K562 (cell line): ENCODE measurements around the gene SLC30A4. TPM values are rescaled to one million over a fixed set of nuclear protein-coding genes. Genes with fewer than 3 reads are reported as not detected.

Source experiments
- ATAC-seq: fragments of 200-7000 bp; cut with Tn5 transposase; 3 replicates; pipeline ENCODE4 v1.9.1; 2020; ENCODE audit warnings: moderate library complexity
- BruUV-seq: library from RNA; stranded (reverse); fragments of 400-500 nt; replicated peaks from 2 replicates; lab custom pipeline; 2021; lab: Mats Ljungman, UMichigan
- CTCF ChIA-PET: fragments of 300-600 bp; formaldehyde crosslinking; extraction: SDS; loops from one replicate; lab custom pipeline; 2021; ENCODE audit warnings: low intra/inter-chr PET ratio; lab: Yijun Ruan, JAX
- POLR2A ChIA-PET: fragments of 300-600, 350-650 bp; sonication (Branson Sonifier 250); formaldehyde crosslinking; extraction: SDS; loops from one replicate; lab custom pipeline; 2021; ENCODE audit warnings: antibody characterized with exemption, inconsistent platforms; lab: Yijun Ruan, JAX
- DNase-seq, 4 experiments: peaks; one replicate each; pipeline versions ENCODE4 v3.0.0 to v3.0.0-alpha.2; 2011 to 2018; ENCODE audit warnings: low spot score in 3 of 4, mixed read lengths in 3 of 4; ENCODE audit errors: extremely low read depth in 1 of 4
- FAIRE-seq: peaks from 2 replicates; lab custom pipeline; 2011; peaks lifted over from hg19 to GRCh38; lab: Jason Lieb, UNC
- H2AFZ ChIP-seq: 2 replicates; pipeline ENCODE4 v1.6.0; 2011; ENCODE audit warnings: low read depth, low read length, control low read depth, inconsistent platforms
- H3K27ac ChIP-seq: fragments of 200-600 bp; 3 replicates; pipeline ENCODE4 v1.8.0; 2011; ENCODE audit warnings: low read depth, mild to moderate bottlenecking, control low read depth, inconsistent platforms, low read length, moderate library complexity, mixed read lengths; ENCODE audit errors: extremely low read depth
- H3K27me3 ChIP-seq, 2 experiments: fragments of 300-600 bp in 1 of 2; 2 replicates in 1 of 2; 3 replicates in 1 of 2; pipeline versions ENCODE4 v1.6.0 to v1.8.0; 2011; ENCODE audit warnings: inconsistent platforms in 2 of 2, low read length in 2 of 2, mild to moderate bottlenecking in 1 of 2, mixed read lengths in 1 of 2, moderate library complexity in 1 of 2; ENCODE audit not compliant: control insufficient read depth in 2 of 2, insufficient read depth in 2 of 2
- H3K36me3 ChIP-seq: fragments of 300-600 bp; 3 replicates; pipeline ENCODE4 v1.8.0; 2011; ENCODE audit warnings: mild to moderate bottlenecking, low read length, inconsistent platforms; ENCODE audit not compliant: control insufficient read depth, insufficient read depth
- H3K4me1 ChIP-seq, 2 experiments: fragments of 200-600 bp in 1 of 2; replicated peaks in 1 of 2; 2 replicates in 1 of 2; 3 replicates in 1 of 2; pipeline versions ENCODE4 v1.5.1 to v1.8.0; 2011; ENCODE audit warnings: inconsistent platforms in 2 of 2, low read length in 2 of 2, mild to moderate bottlenecking in 1 of 2, mixed read lengths in 1 of 2, moderate library complexity in 1 of 2; ENCODE audit not compliant: control insufficient read depth in 2 of 2, insufficient read depth in 2 of 2
- H3K4me2 ChIP-seq: 2 replicates; pipeline ENCODE4 v1.6.1; 2011; ENCODE audit warnings: low read length, control low read depth, inconsistent platforms, mixed read lengths; ENCODE audit not compliant: insufficient read depth
- H3K4me3 ChIP-seq: fragments of 200-600 bp; sonication (generic), shearing (Covaris generic); 2 replicates; pipeline ENCODE4 v1.5.1; 2016; ENCODE audit warnings: control low read depth, inconsistent platforms
- H3K79me2 ChIP-seq: fragments of 200-600 bp; 3 replicates; pipeline ENCODE4 v1.8.0; 2011; ENCODE audit warnings: low read length, inconsistent platforms; ENCODE audit not compliant: control insufficient read depth, insufficient read depth
- H3K9ac ChIP-seq, 2 experiments: 2 replicates each; pipeline versions ENCODE4 v1.6.0 to v1.6.1; 2011; ENCODE audit warnings: low read depth in 2 of 2, low read length in 2 of 2, control low read depth in 1 of 2, inconsistent platforms in 1 of 2, mild to moderate bottlenecking in 1 of 2, mixed read lengths in 1 of 2; ENCODE audit not compliant: insufficient read depth in 1 of 2
- H3K9me1 ChIP-seq: one replicate; pipeline ENCODE4 v1.6.0; 2011; ENCODE audit warnings: inconsistent platforms, mild to moderate bottlenecking, low read length, moderate library complexity; ENCODE audit not compliant: control insufficient read depth, insufficient read depth
- H3K9me3 ChIP-seq: replicated peaks from 2 replicates; pipeline ENCODE4 v1.5.1; 2011; ENCODE audit warnings: low read depth, low read length, inconsistent platforms; ENCODE audit not compliant: control insufficient read depth, insufficient read depth
- H4K20me1 ChIP-seq: replicated peaks from 2 replicates; pipeline ENCODE4 v1.6.1; 2011; ENCODE audit warnings: low read length, inconsistent platforms, mixed read lengths; ENCODE audit not compliant: control insufficient read depth, insufficient read depth
- E2F3 ChIP-seq: fragments of 250-450 bp; sonication (Bioruptor Pico); IDR thresholded peaks from 2 replicates; pipeline ENCODE4 v1.4.0; 2020; ENCODE audit warnings: mild to moderate bottlenecking
- FIP1L1 ChIP-seq: fragments of 200-400 bp; formaldehyde crosslinking; IDR thresholded peaks from 2 replicates; pipeline ENCODE4 v1.6.1; 2018; ENCODE audit warnings: mild to moderate bottlenecking, low read depth, low read length; ENCODE audit not compliant: poor library complexity, severe bottlenecking
- MEIS2 ChIP-seq: fragments of 450-650 bp; IDR thresholded peaks from 2 replicates; pipeline ENCODE4 v1.6.1; 2014; ENCODE audit warnings: mild to moderate bottlenecking; ENCODE audit not compliant: partially characterized antibody
- MIER1 ChIP-seq: fragments of 450-650 bp; IDR thresholded peaks from 2 replicates; pipeline ENCODE4 v1.6.1; 2016; ENCODE audit warnings: antibody characterized with exemption, mild to moderate bottlenecking, low read depth
- PHF8 ChIP-seq: fragments of 200-600 bp; sonication (generic); IDR thresholded peaks from 2 replicates; pipeline ENCODE4 v1.6.1; 2012; ENCODE audit warnings: mixed run types, mild to moderate bottlenecking, inconsistent platforms, low read length, moderate library complexity, borderline replicate concordance
- RCOR1 ChIP-seq, 2 experiments: IDR thresholded peaks; 2 replicates each; pipeline ENCODE4 v1.6.1; 2012; ENCODE audit warnings: low read depth in 2 of 2, low read length in 2 of 2, borderline replicate concordance in 1 of 2, improper control_type of control experiment in 1 of 2
- RHOXF2B ChIP-seq: fragments of 250-450 bp; sonication (Bioruptor Pico); conservative IDR thresholded peaks from 2 replicates; pipeline ENCODE4 v1.5.1; 2021
- ZNF766 ChIP-seq: fragments of 200-800 bp; sonication (Bioruptor generic); conservative IDR thresholded peaks from 2 replicates; pipeline ENCODE4 v1.6.1; 2016; ENCODE audit warnings: missing genetic modification characterization, missing compliant biosample characterization
- WGBS: fragments of 100-300 bp; shearing (Covaris generic); methylation state at CpG from one replicate; pipeline ENCODE4 v1.1.6; 2016; ENCODE audit warnings: low coverage, mixed read lengths; ENCODE audit not compliant: insufficient coverage; ENCODE audit errors: missing lambda C conversion rate; 5-methylcytosine and 5-hydroxymethylcytosine counted together
- in situ Hi-C: fragments of 300-500 bp; cut with MboI; formaldehyde crosslinking; loops from 4 replicates; pipeline ENCODE4 v1.15.0; 2018; ENCODE audit warnings: inconsistent platforms, mixed read lengths
- intact Hi-C: fragments of 100-400 bp; cut with micrococcal nuclease; formaldehyde crosslinking; loops from 2 replicates; pipeline ENCODE4 v1.14.2; 2022
- polyA plus RNA-seq, 8 experiments: library from polyadenylated mRNA; depleted of rRNA in 4 of 8; stranded (reverse) in 5 of 8; unstranded in 3 of 8; fragments of >200 nt; fragmentation: Nextera tagmentation in 2 of 8; fragmentation: Illumina TruSeq in 1 of 8; extraction: Ambion mirVana in 2 of 8; extraction: Trizol in 1 of 8; gene quantifications; 2 replicates each; pipeline versions ENCODE4 v1.2.1 to v1.2.3, GENCODE V29; 2011 to 2014; ENCODE audit warnings: inconsistent platforms in 1 of 8, missing spikeins in 1 of 8
- total RNA-seq, 7 experiments: library from RNA; depleted of rRNA in 6 of 7; stranded (reverse); fragments of >200 nt in 6 of 7; fragmentation: Illumina TruSeq in 2 of 7; extraction: Trizol in 2 of 7; gene quantifications; 2 replicates each; pipeline versions ENCODE4 v1.2.1 to v1.2.3, GENCODE V29; 2011 to 2021; ENCODE audit warnings: low replicate concordance in 1 of 7
- TF ChIP-seq, protein P1 (sequence below), 2 experiments: IDR thresholded peaks; 2 replicates each; pipeline ENCODE4 v1.6.1; 2011; ENCODE audit warnings: borderline replicate concordance in 1 of 2, control low read depth in 1 of 2, low read depth in 1 of 2, low read length in 1 of 2, mild to moderate bottlenecking in 1 of 2, mixed read lengths in 1 of 2, moderate library complexity in 1 of 2; ENCODE audit not compliant: insufficient read depth in 1 of 2, insufficient read length in 1 of 2, poor library complexity in 1 of 2, severe bottlenecking in 1 of 2; ENCODE audit errors: extremely low read depth in 1 of 2

SLC30A4 gene
- total and polyA plus RNA-seq, 9 of the 15 experiments (the other 6 are each of a cell fraction or from before 2014, with no cell fraction given): 0.21 to 0.73 (median 0.36) TPM

DNA sequence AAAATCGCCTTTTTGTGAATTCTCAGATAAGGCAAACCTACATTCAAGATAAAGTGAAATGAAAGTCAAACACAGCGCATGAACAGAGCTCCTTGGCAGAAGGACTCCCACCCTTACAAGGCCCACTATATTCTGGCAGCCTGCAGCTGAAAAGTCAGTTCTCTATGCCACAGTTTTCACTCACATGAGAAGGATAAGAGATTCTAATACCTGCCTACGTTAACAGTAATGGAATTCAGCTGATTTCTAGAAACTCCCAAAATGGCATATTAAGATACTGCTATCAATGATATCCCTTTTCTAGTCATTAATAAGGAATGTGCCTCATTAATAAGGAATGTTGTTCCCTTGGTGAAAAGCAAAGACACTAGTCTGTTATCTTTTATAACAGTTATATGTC lies 27.0 kb downstream of the SLC30A4 start:
- POLR2A ChIA-PET: no interaction called here
- Histone ChIP-seq H3K4me2 (no peak overlapping the region), H3K36me3 (no peaks in the 10 kb centered on the region), H3K9ac (no peak overlapping the region)
- TF ChIP-seq PHF8: no peak
- TF ChIP-seq ZNF766 (CRISPR knock-in tag): no peak
- TF ChIP-seq RCOR1 (IDR thresholded peaks at IDR 0.05; ENCODE audit: borderline replicate concordance in 1 of 2, low read depth in 2 of 2, low read length in 2 of 2): no peak
- no peak for TF ChIP-seq E2F3
- no peak for TF ChIP-seq RHOXF2B (CRISPR knock-in tag)
- TF ChIP-seq FIP1L1: no peak
- TF ChIP-seq MEIS2: no peak
- TF ChIP-seq MIER1: no peak
- TF ChIP-seq, protein P1, sequence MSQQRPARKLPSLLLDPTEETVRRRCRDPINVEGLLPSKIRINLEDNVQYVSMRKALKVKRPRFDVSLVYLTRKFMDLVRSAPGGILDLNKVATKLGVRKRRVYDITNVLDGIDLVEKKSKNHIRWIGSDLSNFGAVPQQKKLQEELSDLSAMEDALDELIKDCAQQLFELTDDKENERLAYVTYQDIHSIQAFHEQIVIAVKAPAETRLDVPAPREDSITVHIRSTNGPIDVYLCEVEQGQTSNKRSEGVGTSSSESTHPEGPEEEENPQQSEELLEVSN (IDR thresholded peaks at IDR 0.05; ENCODE audit: borderline replicate concordance in 1 of 2, extremely low read depth in 1 of 2, insufficient read depth in 1 of 2, insufficient read length in 1 of 2, low read depth in 1 of 2, low read length in 1 of 2, poor library complexity in 1 of 2, severe bottlenecking in 1 of 2): no peak
- TF ChIP-seq, all 486 proteins: peak for 0
- Histone ChIP-seq H3K79me2 (no peaks in the 10 kb centered on the region), H4K20me1 (no peaks in the 10 kb centered on the region), H3K9me3 (no peaks in the 10 kb centered on the region), H3K27me3 (no peaks in the 10 kb centered on the region; a peak in 3 of 5 replicates), H3K4me3 (no peak overlapping the region), H3K9me1 (no peaks in the 10 kb centered on the region), H3K4me1 (no peaks in the 10 kb centered on the region), H2AFZ (no peak overlapping the region), H3K27ac (no peak overlapping the region)
- ATAC-seq (no peak), FAIRE-seq (no peak), DNase-seq (no peak)
- WGBS: 0% methylated on average over 3 of the region's 3 CpGs
- CTCF ChIA-PET: no interaction called here
- in situ Hi-C loops (no loop called here), intact Hi-C loops (no loop called here)
- no TSS peak for BruUV-seq
